ENCODE results near the gene PCSK9.

PCSK9 gene

GRCh38 chr1:55060133-55060999, 21.0 kb downstream of the PCSK9 start:
- no peak for DNase-seq

- no peak for DNase-seq
Measured at GRCh38 chr1:55061000-55061705, 21.8 kb downstream of the PCSK9 start.

GRCh38 chr1:55061706-55062321, 22.5 kb downstream of the PCSK9 start:
- DNase-seq: no peak

- no peak for DNase-seq
Measured at GRCh38 chr1:55062801-55063576, 23.6 kb downstream of the PCSK9 start.

- DNase-seq: no peak
Measured at GRCh38 chr1:55063577-55063942, 24.2 kb downstream of the PCSK9 start.

- DNase-seq: no peak
Measured at GRCh38 chr1:55064071-55064581, 24.8 kb downstream of the PCSK9 start.

GRCh38 chr1:55064861-55065263, 25.5 kb downstream of the PCSK9 start:
- DNase-seq: no peak

- DNase-seq: no peak
Measured at GRCh38 chr1:55065648-55066047, 26.3 kb downstream of the PCSK9 start.

GRCh38 chr1:55067022-55067778, 27.9 kb downstream of the PCSK9 start:
- no peak for DNase-seq

GRCh38 chr1:55067914-55068313, 28.6 kb downstream of the PCSK9 start:
- no peak for DNase-seq

- no peak for DNase-seq
Measured at GRCh38 chr1:55068638-55069037, 29.3 kb downstream of the PCSK9 start.

GRCh38 chr1:55069280-55069679, 29.9 kb downstream of the PCSK9 start:
- DNase-seq: no peak

GRCh38 chr1:55070293-55071164, 31.2 kb downstream of the PCSK9 start:
- DNase-seq: no peak

GRCh38 chr1:55071477-55071876, 32.1 kb downstream of the PCSK9 start:
- DNase-seq: no peak

- DNase-seq: no peak
Measured at GRCh38 chr1:55073187-55073916, 34.0 kb downstream of the PCSK9 start.

- DNase-seq: no peak
Measured at GRCh38 chr1:55074455-55074854, 35.1 kb downstream of the PCSK9 start.

GRCh38 chr1:55076356-55076755, 37.0 kb downstream of the PCSK9 start:
- no peak for DNase-seq

GRCh38 chr1:55078470-55078869, 39.1 kb downstream of the PCSK9 start:
- no peak for DNase-seq

- DNase-seq: no peak
Measured at GRCh38 chr1:55079651-55080050, 40.3 kb downstream of the PCSK9 start.
